ENCODE data around the gene ADCK2. TPM values are rescaled to one million over a fixed set of nuclear protein-coding genes. Genes with fewer than 3 reads are reported as not detected.
"Not testable (repeated sequence)": the region's sequence is repeated elsewhere in the genome, so short reads cannot be mapped to it uniquely, and the experiment has no call there.

ADCK2 gene
- total RNA-seq, 1 donor from 2014 or later: 74.2 TPM

GRCh38 chr7:140674899-140675701 is 2.4 kb downstream of the ADCK2 start:
- Histone ChIP-seq H3K4me3 (ENCODE audit: low read depth, low read length) (no peak overlapping the region), H3K27me3 (ENCODE audit: control insufficient read depth, insufficient read depth, low read length) (no peaks in the 10 kb centered on the region), H3K36me3 (ENCODE audit: control insufficient read depth, insufficient read depth, low read length) (peaks cover 7% of the 10 kb centered on the region)
- no peak for FAIRE-seq
- peak; percentile 29 for TF ChIP-seq CTCF (IDR thresholded peaks at IDR 0.05; ENCODE audit: insufficient read depth, low read length, severe bottlenecking)
- DNase-seq (ENCODE audit: low read depth): no peak

GRCh38 chr7:140675726-140676125 is 3.0 kb downstream of the ADCK2 start:
- Histone ChIP-seq H3K4me3 (ENCODE audit: low read depth, low read length) (no peak overlapping the region), H3K36me3 (ENCODE audit: control insufficient read depth, insufficient read depth, low read length) (peaks cover 7% of the 10 kb centered on the region), H3K27me3 (ENCODE audit: control insufficient read depth, insufficient read depth, low read length) (no peaks in the 10 kb centered on the region)
- no peak for DNase-seq (ENCODE audit: low read depth)
- TF ChIP-seq CTCF (IDR thresholded peaks at IDR 0.05; ENCODE audit: insufficient read depth, low read length, severe bottlenecking): no peak
- FAIRE-seq: no peak

- H3K4me3 ChIP-seq (ENCODE audit: low read depth, low read length): no peak overlapping the region
- TF ChIP-seq CTCF (IDR thresholded peaks at IDR 0.05; ENCODE audit: insufficient read depth, low read length, severe bottlenecking): no peak
- DNase-seq (ENCODE audit: low read depth) (no peak), FAIRE-seq (no peak)
- H3K36me3 ChIP-seq (ENCODE audit: control insufficient read depth, insufficient read depth, low read length): peaks cover 8% of the 10 kb centered on the region
- no peaks in the 10 kb centered on the region for H3K27me3 ChIP-seq (ENCODE audit: control insufficient read depth, insufficient read depth, low read length)
These were observed 3.6 kb downstream of the ADCK2 start for GRCh38 chr7:140676306-140676705.

GRCh38 chr7:140676956-140677355 is 4.2 kb downstream of the ADCK2 start:
- H3K4me3 ChIP-seq (ENCODE audit: low read depth, low read length); H3K36me3 ChIP-seq (ENCODE audit: control insufficient read depth, insufficient read depth, low read length); FAIRE-seq; DNase-seq (ENCODE audit: low read depth); H3K27me3 ChIP-seq (ENCODE audit: control insufficient read depth, insufficient read depth, low read length): not testable (repeated sequence)

GRCh38 chr7:140677496-140677895 is 4.8 kb downstream of the ADCK2 start:
- FAIRE-seq: no peak
- no peak for DNase-seq (ENCODE audit: low read depth)
- H3K4me3 ChIP-seq (ENCODE audit: low read depth, low read length): no peak overlapping the region
- no peaks in the 10 kb centered on the region for H3K27me3 ChIP-seq (ENCODE audit: control insufficient read depth, insufficient read depth, low read length)
- TF ChIP-seq CTCF (IDR thresholded peaks at IDR 0.05; ENCODE audit: insufficient read depth, low read length, severe bottlenecking): no peak
- peaks cover 8% of the 10 kb centered on the region for H3K36me3 ChIP-seq (ENCODE audit: control insufficient read depth, insufficient read depth, low read length)

- FAIRE-seq (no peak), DNase-seq (ENCODE audit: low read depth) (no peak)
- TF ChIP-seq CTCF (IDR thresholded peaks at IDR 0.05; ENCODE audit: insufficient read depth, low read length, severe bottlenecking): no peak
- Histone ChIP-seq H3K4me3 (ENCODE audit: low read depth, low read length) (no peak overlapping the region), H3K36me3 (ENCODE audit: control insufficient read depth, insufficient read depth, low read length) (peaks cover 8% of the 10 kb centered on the region), H3K27me3 (ENCODE audit: control insufficient read depth, insufficient read depth, low read length) (no peaks in the 10 kb centered on the region)
These were observed 5.5 kb downstream of the ADCK2 start for GRCh38 chr7:140678081-140678815.
